GM19023 (cell line): ENCODE data around the gene AP4S1.
"Not testable (repeated sequence)": the region's sequence is repeated elsewhere in the genome, so short reads cannot be mapped to it uniquely, and the experiment has no call there.

Source experiments
- ATAC-seq: cut with Tn5 transposase; IDR thresholded peaks from one replicate; pipeline ENCODE4 v1.9.1; 2021; ENCODE audit warnings: mild to moderate bottlenecking, moderate library complexity; ENCODE audit not compliant: unreplicated experiment

AP4S1 gene

DNA sequence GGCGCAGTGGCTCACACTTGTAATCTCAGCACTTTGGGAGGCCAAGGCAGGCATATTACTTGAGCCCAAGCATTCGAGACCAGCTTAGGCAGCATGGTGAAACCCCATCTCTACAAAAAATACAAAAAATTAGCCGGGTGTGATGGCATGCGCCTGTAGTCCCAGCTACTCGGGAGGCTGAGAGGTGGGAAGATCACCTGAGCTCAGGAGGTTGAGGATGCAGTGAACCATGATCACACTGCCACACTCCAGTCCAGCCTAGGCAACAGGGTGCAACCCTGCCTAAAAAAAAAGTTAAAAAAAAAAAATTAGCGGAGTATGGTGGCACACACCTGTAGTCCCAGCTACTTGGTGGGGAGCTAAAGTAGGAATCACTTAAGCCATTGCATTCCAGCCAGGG, 21.4 kb upstream of the AP4S1 start:
- not testable (repeated sequence) for ATAC-seq

- ATAC-seq = no peak
Observed at GRCh38 chr14:31006703-31007102, 18.7 kb upstream of the AP4S1 start.

GRCh38 chr14:31009836-31010574, 15.4 kb upstream of the AP4S1 start:
- no peak for ATAC-seq

GRCh38 chr14:31010935-31011334, 14.5 kb upstream of the AP4S1 start:
- ATAC-seq = no peak

- no peak for ATAC-seq
Observed at GRCh38 chr14:31013841-31014240, 11.6 kb upstream of the AP4S1 start.

DNA sequence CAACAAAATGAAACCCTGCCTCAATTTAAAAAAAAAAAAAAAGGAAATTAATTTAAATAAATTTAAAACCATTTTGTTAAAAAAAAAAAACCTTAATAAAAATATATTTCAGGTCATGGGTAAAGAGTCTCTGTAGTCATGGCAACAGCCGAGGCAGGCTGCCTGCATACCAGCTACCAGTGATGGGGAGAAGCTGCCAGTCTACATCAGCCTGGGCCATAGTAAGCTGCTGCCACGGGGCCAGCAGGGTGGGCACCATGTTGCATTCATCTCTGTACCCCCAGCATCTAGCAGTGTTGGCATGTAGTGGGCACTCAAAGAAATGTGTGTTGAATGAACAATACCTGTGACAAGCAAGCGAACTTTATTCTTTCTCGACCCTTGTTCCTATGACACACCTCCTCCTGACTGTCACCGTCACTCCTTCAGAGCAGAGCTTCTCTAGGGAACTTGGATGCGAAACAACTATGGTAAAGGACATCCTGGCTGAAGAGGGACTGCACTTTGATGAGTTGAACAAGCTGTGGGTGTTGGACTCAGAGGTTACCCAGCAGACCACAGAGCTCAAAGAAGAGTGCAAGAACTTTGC, 7.3 kb upstream of the AP4S1 start:
- ATAC-seq = no peak

- ATAC-seq = no peak
Observed at GRCh38 chr14:31020834-31021575, 4.4 kb upstream of the AP4S1 start.

- no peak for ATAC-seq
Observed at GRCh38 chr14:31021576-31021949, 3.9 kb upstream of the AP4S1 start.

DNA sequence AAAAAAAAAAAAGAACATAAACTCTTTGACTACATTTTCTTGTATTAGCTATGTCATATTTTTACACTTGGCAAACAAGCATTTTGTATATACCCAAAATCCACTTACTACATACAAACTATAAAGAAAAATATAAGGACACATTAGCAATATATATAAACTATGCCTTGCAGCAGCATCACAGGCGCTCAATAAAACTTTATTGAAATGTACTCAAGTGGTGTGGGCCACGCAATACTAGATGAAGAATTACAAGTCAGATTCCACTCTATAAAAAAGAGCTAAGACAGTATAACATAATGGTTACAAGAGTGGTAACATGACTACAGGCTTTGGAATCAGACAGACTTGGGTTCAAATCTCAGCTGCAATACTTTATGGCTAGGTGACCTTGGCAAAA, 3.1 kb upstream of the AP4S1 start:
- no peak for ATAC-seq

GRCh38 chr14:31024010-31024480, 1.4 kb upstream of the AP4S1 start:
- ATAC-seq = no peak

DNA sequence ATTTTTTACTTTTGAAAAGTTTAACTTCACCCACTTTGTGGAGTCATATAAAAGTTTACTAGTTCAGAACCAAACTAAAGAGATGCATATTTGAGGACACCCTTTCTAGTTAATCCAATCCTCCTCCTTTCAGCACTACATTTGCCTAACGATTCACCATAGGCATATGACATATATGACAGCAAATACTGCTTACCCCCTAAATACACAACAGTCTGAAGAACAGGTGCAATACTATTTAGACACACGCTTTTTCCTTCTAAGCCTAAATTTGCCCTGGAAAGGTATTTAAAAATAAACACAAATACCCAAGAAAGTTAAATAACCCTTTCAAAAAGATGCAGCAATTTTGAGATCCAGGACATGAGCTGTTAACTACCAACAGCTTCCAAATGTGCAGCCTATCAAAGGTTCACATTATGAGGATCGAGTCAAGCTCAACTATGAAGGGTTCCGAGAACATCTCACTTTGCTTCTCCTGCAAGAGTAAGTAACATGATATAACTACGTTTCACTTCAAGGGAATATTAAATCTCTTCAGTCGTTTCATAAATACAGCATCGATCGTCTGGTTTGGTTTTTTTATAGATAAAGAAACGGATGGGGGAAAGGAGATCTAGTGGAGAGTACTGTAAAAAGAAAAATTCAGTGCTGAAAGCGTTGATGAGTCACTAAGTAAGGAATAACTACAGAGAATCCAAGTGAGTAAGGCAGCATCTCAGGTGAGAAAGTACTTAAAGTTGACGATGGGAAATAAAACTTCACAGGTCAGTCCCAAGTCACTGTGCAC, 677 bp upstream of the AP4S1 start:
- ATAC-seq = no peak

- ATAC-seq = no peak
Observed at GRCh38 chr14:31026077-31026449, 614 bp downstream of the AP4S1 start, which contains the start of gene STRN3. TSS of gene STRN3 (minus strand) at chr14:31026379. CDS start at chr14:31026185, 194 bp downstream.

DNA sequence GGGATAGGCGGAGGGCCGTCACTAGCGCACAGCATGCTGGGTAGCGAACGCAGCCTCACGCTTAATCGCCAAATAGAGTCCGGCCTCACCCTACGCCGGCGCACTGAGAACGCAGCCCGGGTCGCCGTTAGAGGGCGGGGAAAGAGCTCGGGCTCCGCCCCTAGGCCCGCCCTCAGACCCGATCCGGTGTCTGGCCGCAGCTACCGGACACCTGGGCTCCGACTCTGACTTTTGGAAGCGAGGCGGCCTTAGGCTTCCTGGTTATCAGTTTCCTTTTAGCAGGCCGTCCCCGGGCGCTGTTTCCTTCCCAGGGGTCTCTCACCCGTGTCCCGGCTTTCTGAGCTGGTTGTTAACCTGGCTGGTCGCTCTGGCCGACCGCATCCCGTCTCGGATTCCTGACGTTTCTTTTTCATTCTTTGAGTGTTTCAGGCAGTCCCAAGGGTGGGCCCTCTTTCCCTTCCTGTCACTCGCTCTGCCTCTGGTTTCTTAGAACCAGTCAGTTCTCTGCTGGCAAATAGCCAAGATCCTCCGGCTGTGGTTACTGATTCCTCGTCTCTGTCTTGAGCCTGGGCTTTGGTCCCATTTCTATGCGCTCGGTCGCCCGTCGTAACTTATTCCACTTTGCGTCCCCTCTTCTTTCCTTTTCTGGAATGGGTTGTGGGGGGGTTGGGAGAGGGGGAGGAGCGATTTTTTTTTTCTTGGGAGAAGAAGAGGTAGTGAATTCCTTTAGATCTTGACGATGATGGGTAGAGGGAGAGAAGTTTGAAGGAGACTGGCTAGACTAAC, 1.2 kb downstream of the AP4S1 start:
- peak; percentile 96 for ATAC-seq

DNA sequence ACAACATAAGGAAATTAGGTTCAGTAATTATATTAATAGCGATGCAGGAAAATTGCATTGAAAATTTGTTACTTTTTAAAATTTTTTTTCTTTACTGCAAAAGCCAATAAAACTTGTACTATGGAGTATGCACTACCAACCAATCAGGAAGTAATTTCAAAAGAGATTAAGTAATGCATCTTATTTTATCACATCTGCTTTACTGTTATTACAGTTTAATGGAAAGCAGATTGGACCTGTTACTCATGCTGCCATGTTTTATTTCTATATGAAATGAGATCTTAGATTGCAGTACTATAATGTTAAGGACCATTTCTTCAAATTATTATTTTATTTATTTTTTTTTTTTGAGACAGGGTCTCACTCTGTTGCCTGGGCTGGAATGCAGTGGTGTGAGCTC, 2.4 kb downstream of the AP4S1 start:
- ATAC-seq = no peak

DNA sequence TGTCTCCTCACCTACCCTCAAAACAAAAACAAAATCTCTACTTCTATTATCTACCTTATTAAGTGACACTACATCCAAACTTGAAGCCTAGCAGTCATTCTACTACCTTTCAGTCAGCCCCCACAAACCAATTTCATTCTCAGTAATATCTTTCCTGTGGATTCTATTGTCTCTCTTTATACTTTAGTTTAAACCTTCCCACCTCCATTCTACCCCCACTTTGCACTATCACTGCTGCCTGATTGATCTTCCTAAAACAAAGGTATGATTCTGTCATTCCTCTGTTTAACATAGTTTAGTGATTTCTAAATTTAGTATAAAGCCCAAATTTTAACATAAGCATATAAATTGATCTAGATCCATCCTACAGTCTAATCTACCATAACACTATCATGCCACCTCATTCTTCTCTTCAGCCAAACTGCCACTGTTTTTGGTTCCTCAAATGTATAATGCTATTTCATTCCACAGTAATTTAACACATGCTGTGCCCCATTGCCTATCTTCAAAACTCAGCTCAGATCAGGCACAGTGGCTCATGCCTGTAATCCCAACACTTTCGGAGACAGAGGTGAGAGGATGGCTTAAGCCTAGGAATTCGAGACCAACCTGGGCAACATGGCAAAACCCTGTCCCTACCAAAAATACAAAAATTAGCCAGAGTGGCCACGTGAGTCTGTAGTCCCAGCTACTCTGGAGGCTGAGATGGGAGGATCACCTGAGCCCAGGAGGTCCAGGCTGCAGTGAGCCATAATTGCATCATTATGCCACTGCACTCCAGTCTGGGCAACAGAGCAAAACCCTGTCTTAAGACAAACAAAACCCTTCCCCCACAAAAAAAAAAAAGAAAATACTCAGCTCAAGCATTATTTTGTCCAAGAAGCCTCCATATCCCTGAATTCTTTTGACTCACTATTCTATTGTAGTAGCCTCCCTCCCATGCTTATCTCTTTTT, 3.8 kb downstream of the AP4S1 start:
- ATAC-seq = no peak

DNA sequence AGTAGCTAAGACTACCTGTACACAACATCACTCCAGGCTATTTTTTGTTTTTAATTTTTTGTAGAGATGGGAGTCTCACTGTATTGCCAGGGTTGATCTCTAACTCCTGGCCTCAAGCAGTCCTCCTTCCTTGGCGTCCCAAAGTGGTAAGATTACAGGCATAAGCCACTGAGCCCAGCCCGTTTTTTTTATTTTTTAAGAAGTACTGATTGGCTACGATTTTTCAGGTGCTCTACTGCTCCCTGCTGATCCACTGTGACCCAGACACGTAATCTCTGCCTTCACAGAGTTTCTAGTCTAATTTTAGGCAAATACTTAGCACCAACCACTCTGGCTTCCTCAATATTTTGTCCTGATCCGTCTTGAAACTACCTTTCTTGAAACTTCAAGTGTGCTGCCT, 5.0 kb downstream of the AP4S1 start:
- no peak for ATAC-seq

DNA sequence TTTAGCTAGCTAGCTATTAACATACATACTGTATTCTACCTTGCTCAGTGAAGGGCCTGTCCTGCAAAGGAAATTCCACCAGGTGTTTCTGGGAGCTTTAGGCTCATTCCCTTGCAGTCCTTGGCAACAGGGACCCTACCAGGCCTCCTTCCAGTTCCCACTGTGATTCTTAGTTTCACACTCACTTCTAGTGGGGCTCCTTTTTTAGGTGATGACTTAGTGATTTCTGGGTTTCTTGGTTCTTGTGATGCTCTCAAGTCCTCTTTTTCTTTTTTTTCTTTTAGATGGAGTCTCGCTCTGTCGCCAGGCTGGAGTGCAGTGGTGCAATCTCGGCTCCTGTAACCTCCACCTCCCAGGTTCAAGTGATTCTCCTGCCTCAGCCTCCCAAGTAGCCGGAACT, 11.1 kb downstream of the AP4S1 start:
- no peak for ATAC-seq

GRCh38 chr14:31037709-31038221, 12.3 kb downstream of the AP4S1 start:
- no peak for ATAC-seq

- ATAC-seq = no peak
Observed at GRCh38 chr14:31038521-31039166, 13.2 kb downstream of the AP4S1 start.
